Peyer's patch (tissue), 4 donors: ENCODE data around the gene LRBA.

Experiments
- POLR2A ChIP-seq, 2 donors: fragments of 450-650 bp; IDR thresholded peaks; one replicate each; pipeline ENCODE4 v1.5.1; 2017; ENCODE audit warnings: antibody characterized with exemption in 2 of 2, mild to moderate bottlenecking in 2 of 2, moderate library complexity in 2 of 2
- TF ChIP-seq, protein P1 (sequence below), 6 experiments: fragments of 450-650 bp in 4 of 6; fragments of 200-600 bp in 2 of 6; sonication (generic) in 1 of 6; IDR thresholded peaks; one replicate each; pipeline ENCODE4 v1.5.1; 2017 to 2019; ENCODE audit warnings: antibody characterized with exemption in 6 of 6, mild to moderate bottlenecking in 3 of 6, moderate library complexity in 1 of 6

GRCh38 chr4:150252306-150252705 is 762.8 kb downstream of the LRBA start:
- no peak for TF ChIP-seq POLR2A (IDR thresholded peaks at IDR 0.05)
- TF ChIP-seq, protein P1, sequence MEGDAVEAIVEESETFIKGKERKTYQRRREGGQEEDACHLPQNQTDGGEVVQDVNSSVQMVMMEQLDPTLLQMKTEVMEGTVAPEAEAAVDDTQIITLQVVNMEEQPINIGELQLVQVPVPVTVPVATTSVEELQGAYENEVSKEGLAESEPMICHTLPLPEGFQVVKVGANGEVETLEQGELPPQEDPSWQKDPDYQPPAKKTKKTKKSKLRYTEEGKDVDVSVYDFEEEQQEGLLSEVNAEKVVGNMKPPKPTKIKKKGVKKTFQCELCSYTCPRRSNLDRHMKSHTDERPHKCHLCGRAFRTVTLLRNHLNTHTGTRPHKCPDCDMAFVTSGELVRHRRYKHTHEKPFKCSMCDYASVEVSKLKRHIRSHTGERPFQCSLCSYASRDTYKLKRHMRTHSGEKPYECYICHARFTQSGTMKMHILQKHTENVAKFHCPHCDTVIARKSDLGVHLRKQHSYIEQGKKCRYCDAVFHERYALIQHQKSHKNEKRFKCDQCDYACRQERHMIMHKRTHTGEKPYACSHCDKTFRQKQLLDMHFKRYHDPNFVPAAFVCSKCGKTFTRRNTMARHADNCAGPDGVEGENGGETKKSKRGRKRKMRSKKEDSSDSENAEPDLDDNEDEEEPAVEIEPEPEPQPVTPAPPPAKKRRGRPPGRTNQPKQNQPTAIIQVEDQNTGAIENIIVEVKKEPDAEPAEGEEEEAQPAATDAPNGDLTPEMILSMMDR (IDR thresholded peaks at IDR 0.05) = no peak
